ENCODE data around the gene LMX1A. TPM values are rescaled to one million over a fixed set of nuclear protein-coding genes. Genes with fewer than 3 reads are reported as not detected.

Gene LMX1A
- total RNA-seq, 2 experiments from 2014 or later: not detected

DNA sequence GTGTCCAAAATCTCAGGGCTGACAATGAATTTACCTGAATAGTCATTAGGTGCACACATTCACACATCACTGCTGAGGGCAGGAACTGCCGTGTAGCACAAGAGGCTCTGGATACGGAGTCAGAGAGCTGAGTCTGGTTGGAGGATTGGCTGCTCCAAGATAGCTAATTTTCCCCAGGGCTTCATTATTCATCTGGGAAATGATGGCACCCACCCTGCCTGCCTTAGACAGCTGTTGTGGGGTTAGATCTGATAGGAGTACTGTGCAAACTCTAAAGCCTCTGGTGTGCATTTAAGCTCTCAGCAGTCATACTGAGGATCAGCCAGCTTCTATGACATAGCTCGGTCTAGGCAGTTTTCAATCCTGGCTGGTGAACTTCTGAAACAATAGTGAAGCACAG is 67.0 kb downstream of the LMX1A start:
- no peaks in the 10 kb centered on the region for H3K4me1 Mint-ChIP-seq (ENCODE audit: low read depth)
- H3K4me3 ChIP-seq (ENCODE audit: low read length): no peak overlapping the region
- ChIA-PET CTCF (no interaction called here), POLR2A (no interaction called here)
- H3K27me3 Mint-ChIP-seq: peaks cover 59% of the 10 kb centered on the region
- H3K4me1 ChIP-seq (ENCODE audit: insufficient read depth, low read length): no peaks in the 10 kb centered on the region
- TF ChIP-seq, protein P1, sequence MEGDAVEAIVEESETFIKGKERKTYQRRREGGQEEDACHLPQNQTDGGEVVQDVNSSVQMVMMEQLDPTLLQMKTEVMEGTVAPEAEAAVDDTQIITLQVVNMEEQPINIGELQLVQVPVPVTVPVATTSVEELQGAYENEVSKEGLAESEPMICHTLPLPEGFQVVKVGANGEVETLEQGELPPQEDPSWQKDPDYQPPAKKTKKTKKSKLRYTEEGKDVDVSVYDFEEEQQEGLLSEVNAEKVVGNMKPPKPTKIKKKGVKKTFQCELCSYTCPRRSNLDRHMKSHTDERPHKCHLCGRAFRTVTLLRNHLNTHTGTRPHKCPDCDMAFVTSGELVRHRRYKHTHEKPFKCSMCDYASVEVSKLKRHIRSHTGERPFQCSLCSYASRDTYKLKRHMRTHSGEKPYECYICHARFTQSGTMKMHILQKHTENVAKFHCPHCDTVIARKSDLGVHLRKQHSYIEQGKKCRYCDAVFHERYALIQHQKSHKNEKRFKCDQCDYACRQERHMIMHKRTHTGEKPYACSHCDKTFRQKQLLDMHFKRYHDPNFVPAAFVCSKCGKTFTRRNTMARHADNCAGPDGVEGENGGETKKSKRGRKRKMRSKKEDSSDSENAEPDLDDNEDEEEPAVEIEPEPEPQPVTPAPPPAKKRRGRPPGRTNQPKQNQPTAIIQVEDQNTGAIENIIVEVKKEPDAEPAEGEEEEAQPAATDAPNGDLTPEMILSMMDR (IDR thresholded peaks at IDR 0.05): no peak
- peaks cover 2% of the 10 kb centered on the region for H3K9me3 Mint-ChIP-seq
- no peak for DNase-seq
- ATAC-seq (ENCODE audit: poor library complexity): no peak
- no peak overlapping the region for H3K4me3 Mint-ChIP-seq
- H3K27ac ChIP-seq (ENCODE audit: low read depth in 1 of 2, low read length in 2 of 2): no peak overlapping the region
- H3K9me3 ChIP-seq (ENCODE audit: control insufficient read depth in 1 of 2, insufficient read depth in 1 of 2, low read length in 2 of 2): peaks cover 0 to 4% of the 10 kb centered on the region in 2 experiments
- H3K27ac Mint-ChIP-seq: no peak overlapping the region
- no peaks in the 10 kb centered on the region for H3K36me3 ChIP-seq (ENCODE audit: insufficient read depth, low read length)
- intact Hi-C loops (cut with DNase I, micrococcal nuclease): no loop called here
- no peaks in the 10 kb centered on the region for H3K36me3 Mint-ChIP-seq (ENCODE audit: low read depth)
- peaks cover 12 to 14% of the 10 kb centered on the region in 2 experiments for H3K27me3 ChIP-seq (ENCODE audit: control insufficient read depth in 1 of 2, insufficient read depth in 2 of 2, low read length in 2 of 2)

DNA sequence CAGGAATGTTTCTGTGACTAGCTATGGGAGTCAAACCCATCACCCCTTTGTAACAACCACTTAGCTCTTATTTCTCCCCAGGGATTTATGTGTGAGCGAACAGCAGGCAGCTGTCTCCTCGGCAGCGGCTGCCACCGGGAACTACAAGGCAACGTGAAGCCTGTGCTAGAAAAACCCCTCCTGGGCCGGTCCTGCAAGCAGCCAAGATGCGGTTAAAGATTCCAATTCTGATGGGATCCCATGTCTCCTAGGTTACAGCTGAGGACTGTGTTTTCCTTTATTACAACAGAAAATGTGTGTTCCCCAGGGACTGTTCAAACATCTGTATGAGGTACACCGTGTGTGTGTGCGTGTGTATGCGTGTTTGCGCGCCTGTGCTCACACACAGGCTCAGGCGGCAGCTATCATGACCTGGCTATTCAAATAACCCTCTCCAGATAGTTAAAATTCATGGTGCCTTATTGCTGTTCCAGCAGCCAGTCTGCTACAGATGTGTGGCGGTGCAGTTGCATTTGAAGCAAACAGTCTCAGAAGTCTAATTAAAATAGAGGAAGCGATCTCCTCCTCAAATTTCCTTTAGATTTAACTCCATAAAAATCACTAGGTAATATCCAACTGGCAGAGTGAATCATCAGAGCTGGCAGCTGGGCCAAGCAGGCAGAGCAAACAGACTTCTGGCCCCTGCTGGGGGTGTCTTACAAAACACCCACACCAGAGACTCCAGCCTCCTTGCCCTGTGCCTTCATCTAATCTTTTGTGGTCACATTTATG is 68.0 kb downstream of the LMX1A start:
- DNase-seq (no peak), ATAC-seq (ENCODE audit: poor library complexity) (no peak)
- POLR2A ChIA-PET: no interaction called here
- Histone ChIP-seq H3K27me3 (ENCODE audit: control insufficient read depth in 1 of 2, insufficient read depth in 2 of 2, low read length in 2 of 2) (peaks cover 12 to 25% of the 10 kb centered on the region in 2 experiments), H3K36me3 (ENCODE audit: insufficient read depth, low read length) (no peaks in the 10 kb centered on the region), H3K4me3 (ENCODE audit: low read length) (no peak overlapping the region), H3K4me1 (ENCODE audit: insufficient read depth, low read length) (no peaks in the 10 kb centered on the region), H3K27ac (ENCODE audit: low read depth in 1 of 2, low read length in 2 of 2) (no peak overlapping the region), H3K9me3 (ENCODE audit: control insufficient read depth in 1 of 2, insufficient read depth in 1 of 2, low read length in 2 of 2) (peaks cover 0 to 4% of the 10 kb centered on the region in 2 experiments)
- Mint-ChIP-seq H3K4me1 (ENCODE audit: low read depth) (no peaks in the 10 kb centered on the region), H3K27me3 (peaks cover 69% of the 10 kb centered on the region), H3K9me3 (peaks cover 2% of the 10 kb centered on the region), H3K4me3 (no peak overlapping the region), H3K27ac (no peak overlapping the region), H3K36me3 (ENCODE audit: low read depth) (no peaks in the 10 kb centered on the region)
- TF ChIP-seq, protein P1 (IDR thresholded peaks at IDR 0.05): no peak
- CTCF ChIA-PET: no interaction called here
- intact Hi-C loops (cut with DNase I, micrococcal nuclease): no loop called here

DNA sequence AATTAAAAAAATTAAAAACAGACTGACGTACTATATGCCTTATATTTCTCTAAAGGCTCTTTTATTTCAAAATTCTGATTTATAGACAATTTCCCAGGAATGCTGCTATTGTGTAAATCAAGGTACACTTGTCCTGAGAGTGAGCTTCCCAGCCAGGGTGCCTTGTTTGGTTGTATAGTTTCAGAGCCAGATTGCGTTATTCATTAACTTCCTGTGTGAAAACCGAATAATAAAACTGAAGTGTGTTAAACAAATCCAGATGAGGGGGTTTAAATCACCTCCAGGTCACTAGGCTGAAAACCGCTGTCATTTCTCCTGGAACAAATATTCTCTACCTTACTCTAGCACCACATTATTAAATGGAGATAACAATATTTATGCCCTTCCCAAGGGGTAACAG is 68.7 kb downstream of the LMX1A start:
- H3K9me3 Mint-ChIP-seq: peaks cover 2% of the 10 kb centered on the region

More for the DNA sequence above, 68.7 kb downstream of the LMX1A start:
- ATAC-seq (ENCODE audit: poor library complexity) (no peak), DNase-seq (no peak)
- Mint-ChIP-seq H3K4me3 (no peak overlapping the region), H3K27me3 (peaks cover 68% of the 10 kb centered on the region), H3K27ac (no peak overlapping the region), H3K4me1 (ENCODE audit: low read depth) (no peaks in the 10 kb centered on the region), H3K36me3 (ENCODE audit: low read depth) (no peaks in the 10 kb centered on the region)
- H3K9me3 ChIP-seq (ENCODE audit: control insufficient read depth in 1 of 2, insufficient read depth in 1 of 2, low read length in 2 of 2): peaks cover 0 to 4% of the 10 kb centered on the region in 2 experiments
- ChIA-PET POLR2A (no interaction called here), CTCF (no interaction called here)
- peaks cover 12 to 27% of the 10 kb centered on the region in 2 experiments for H3K27me3 ChIP-seq (ENCODE audit: control insufficient read depth in 1 of 2, insufficient read depth in 2 of 2, low read length in 2 of 2)
- H3K36me3 ChIP-seq (ENCODE audit: insufficient read depth, low read length): no peaks in the 10 kb centered on the region
- no peak overlapping the region for H3K27ac ChIP-seq (ENCODE audit: low read depth in 1 of 2, low read length in 2 of 2)
- TF ChIP-seq, protein P1 (IDR thresholded peaks at IDR 0.05): no peak
- intact Hi-C loops (cut with DNase I, micrococcal nuclease): no loop called here
- no peak overlapping the region for H3K4me3 ChIP-seq (ENCODE audit: low read length)
- H3K4me1 ChIP-seq (ENCODE audit: insufficient read depth, low read length): no peaks in the 10 kb centered on the region
